HS-27A (cell line): ENCODE data around the gene YES1.
A peak's percentile ranks its signal among the peaks of the same experiment; 100 is the strongest.

ENCODE experiments used
- DNase-seq: peaks from one replicate; pipeline ENCODE4 v3.0.0-alpha.2; 2012; ENCODE audit warnings: low read depth, missing footprints

YES1 gene

GRCh38 chr18:725646-726045, 86.4 kb downstream of the YES1 start:
- DNase-seq = no peak

DNA sequence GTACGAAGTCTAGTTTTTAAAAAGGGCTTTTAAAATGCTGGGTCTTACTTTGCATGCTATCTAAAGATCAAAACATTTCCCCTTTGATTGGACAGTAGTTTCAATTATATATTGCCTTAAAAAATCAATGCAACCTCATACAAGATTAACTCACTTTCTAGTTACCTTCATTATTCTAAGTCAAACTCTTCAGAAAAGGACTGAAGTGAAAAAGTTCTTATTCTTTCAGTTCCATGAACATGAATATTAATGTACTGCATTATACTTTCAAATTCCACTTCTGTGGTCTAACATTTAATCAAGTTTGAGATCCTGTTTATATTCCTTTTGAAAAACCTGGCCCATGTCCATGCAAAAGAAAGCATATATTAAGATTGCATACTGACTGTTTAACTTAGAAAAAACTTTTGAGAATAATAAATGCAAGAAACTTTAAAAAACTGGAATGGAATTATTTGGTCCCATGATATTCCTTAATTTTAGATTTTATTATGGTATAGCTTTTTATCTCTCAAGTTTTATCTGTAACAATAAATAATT, 88.4 kb downstream of the YES1 start:
- no peak for DNase-seq

DNA sequence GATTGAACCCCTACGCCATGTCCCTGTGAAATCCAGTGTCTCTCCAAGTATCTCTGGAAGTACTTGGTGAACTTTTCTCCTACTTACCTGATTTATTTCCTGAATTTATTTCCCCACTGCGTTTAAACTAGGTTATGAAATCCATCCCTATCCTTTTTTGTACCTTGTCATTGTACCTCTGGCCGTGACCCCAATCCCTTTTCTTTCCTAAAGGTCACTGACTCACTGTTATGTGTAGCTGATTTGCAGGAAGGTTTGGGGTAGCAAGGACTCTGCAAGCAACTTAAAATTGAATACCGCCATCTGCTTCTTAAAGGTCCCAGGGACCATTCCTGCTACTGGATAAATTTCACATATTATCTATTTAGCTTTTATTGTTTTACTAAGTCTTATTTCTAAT, 95.0 kb downstream of the YES1 start:
- no peak for DNase-seq

GRCh38 chr18:715626-716025, 96.4 kb downstream of the YES1 start:
- DNase-seq = no peak

- DNase-seq = no peak
These were observed 98.9 kb downstream of the YES1 start for GRCh38 chr18:713135-713490.

- DNase-seq = no peak
These were observed 99.5 kb downstream of the YES1 start, which contains the start of gene ENOSF1 for GRCh38 chr18:712401-713134. ENOSF1 (minus strand) TSS chr18:712630; CDS start chr18:712587, 43 bp downstream.

- peak; percentile 30 for DNase-seq
These were observed 100.2 kb downstream of the YES1 start for GRCh38 chr18:711657-712400.

GRCh38 chr18:711310-711656, 100.8 kb downstream of the YES1 start:
- no peak for DNase-seq

- DNase-seq = no peak
These were observed 101.4 kb downstream of the YES1 start for GRCh38 chr18:710418-711300.

DNA sequence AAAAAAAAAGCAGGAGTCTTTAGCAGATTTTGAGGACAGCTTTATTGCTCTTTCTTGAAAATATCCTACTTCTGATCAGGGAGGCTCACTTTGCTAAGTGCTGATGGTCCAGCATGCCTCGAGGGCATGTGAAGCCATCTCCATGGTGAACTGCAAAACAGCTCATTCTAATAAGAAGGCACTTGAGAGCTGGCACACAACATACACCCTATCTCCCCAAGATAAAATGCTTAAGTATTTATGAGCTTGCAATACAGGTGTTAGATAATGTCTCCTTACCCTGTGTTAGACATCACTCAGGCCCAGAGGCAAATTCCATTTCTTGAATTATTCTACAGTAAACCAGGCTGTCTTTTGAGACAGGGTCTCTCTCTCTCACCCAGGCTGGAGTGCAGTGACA, 102.3 kb downstream of the YES1 start:
- DNase-seq = no peak

GRCh38 chr18:708096-708495, 103.9 kb downstream of the YES1 start:
- no peak for DNase-seq

DNA sequence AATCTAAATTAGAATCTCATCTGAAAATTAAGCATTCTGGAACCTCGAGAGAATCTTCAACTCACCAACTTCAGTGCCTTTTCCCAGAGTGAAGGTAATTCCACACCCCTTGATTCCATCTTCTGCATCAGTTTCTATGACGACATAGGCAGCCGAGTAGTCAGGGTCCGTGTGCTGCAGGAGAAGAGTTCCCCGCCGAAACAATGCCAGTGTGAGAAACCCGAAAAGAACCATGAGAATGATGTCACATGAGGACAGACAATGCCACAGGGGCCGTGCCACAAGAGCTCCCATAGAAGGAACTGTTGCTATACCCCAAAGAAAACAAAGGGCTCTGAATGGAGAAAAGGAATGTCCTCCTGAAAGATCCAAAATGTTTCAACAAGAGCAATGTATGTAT, 105.6 kb downstream of the YES1 start:
- DNase-seq = no peak

GRCh38 chr18:703213-703967, 108.7 kb downstream of the YES1 start:
- no peak for DNase-seq

DNA sequence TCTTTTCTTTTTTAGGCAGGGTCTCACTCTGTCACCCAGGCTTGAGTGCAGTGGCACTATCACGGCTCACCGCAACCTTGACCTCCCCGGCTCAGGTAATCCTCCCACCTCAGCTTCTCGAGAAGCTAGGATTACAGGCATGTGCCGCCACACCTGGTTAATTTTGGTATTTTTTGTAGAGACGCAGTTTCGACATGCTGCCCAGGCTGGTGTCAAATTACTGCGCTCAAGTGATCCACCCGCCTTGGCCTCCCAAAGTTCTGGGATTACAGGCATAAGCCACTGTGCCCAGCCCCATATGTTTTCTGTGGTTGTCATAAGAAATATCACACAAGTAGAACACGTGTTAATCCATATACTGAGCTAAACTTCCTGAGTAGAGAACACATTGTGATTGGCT, 114.2 kb downstream of the YES1 start:
- DNase-seq = no peak

GRCh38 chr18:697012-697411, 115.0 kb downstream of the YES1 start:
- DNase-seq = no peak

GRCh38 chr18:693466-694187, 118.4 kb downstream of the YES1 start:
- DNase-seq = no peak

DNA sequence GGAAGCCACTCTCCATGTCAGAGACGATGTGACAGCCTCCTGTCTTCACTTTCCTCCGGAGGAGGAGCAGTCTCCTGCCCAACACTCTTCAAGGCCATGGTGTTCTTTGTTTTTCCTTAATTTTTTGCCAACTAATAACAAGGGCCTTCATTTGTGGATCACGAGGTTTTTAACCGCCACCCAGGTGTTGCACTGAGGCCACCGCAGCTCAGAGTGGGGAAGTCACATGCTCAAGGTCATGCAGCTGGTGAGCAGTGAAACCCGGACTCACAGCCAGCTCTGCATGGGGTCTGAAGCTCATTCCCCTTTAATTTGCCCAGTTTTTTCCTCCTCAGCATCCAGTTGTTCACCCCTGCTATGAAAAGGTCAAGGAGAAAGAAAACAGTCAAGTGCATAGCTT, 119.2 kb downstream of the YES1 start:
- DNase-seq = no peak

GRCh38 chr18:688323-688722, 123.7 kb downstream of the YES1 start:
- DNase-seq = no peak

DNA sequence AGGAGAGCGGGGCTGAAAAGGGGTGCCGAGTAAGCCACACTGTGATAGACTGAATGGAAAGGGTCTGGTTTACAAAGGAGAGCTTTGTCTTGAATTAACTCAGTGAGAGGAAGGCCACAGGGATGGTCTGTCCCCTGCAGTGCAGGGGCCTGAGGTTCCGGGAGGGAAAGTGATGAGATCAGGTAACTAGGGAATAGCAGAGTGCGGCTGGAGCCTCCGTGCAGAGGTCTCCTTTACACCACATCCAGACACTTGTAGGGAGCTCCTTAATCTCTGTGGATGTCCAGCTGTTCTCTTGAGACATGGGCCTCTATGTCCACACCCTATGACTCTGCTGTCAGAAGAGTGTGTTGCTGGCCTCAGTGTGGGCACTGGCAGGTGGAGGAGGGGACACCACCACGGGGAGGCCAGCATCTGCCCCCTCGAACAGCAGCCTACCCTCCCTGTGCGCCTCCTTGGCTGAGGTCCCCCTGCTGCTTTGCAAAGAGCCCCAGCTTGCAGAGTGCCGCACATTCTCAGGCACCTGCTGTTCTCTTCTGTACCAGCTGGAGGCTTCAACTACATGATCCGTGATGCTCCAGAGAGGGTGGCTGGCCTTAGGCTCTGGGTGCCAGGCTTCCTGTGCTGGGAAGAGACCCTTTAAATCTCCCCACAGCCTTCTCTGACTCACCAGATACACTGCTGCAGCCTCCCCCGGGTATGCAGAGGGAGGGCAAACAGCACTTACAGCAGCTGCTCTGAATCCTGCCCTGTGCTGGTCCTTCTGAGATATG, 125.5 kb downstream of the YES1 start:
- no peak for DNase-seq

DNA sequence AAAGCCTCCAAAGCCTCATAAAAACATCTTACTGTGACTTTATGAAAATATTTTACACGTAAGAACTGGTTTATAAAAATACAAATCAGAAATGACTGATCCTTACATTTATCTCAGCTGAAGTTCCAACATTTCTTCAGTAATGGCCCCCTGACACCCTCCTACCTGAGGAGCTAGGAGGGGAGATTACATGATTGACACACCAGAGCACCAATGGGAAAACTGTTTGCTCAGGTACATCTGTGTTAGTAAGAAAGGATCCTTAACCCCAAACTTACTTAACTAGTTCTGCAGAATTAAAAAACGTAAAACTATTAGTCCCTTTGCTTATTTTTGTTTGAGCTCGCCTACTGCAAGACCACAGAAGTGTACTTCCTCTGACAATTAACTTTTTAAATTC, 126.6 kb downstream of the YES1 start:
- no peak for DNase-seq
